ENCODE data around the gene ATG2B.

ATG2B gene

DNA sequence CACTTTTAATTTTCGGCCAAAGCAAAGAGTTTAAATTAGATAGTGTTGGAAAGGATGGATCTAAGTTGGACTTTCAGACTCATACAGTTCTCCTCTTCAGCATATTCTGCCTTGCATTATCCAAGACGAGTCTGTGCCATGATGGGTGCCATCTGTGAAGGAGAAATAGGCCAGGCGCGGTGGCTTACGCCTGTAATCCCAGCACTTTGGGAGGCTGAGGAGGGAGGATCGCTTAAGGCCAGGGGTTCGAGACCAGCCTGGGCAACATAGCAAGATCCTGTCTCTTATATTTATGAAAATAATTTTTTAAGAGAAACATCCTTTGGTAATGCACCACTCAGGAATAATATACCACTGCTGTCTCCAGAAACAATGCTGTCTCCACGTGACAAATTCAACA lies 35.3 kb upstream of the ATG2B start:
- H3K27me3 ChIP-seq (ENCODE audit: control insufficient read depth in 1 of 2, insufficient read depth in 2 of 2, low read length in 2 of 2), result no peaks in the 10 kb centered on the region
- H3K4me3 ChIP-seq (ENCODE audit: low read depth in 1 of 2, low read length in 2 of 2), result no peak overlapping the region
- H3K9ac ChIP-seq (ENCODE audit: low read length), result no peak overlapping the region
- no peaks in the 10 kb centered on the region for H3K36me3 ChIP-seq (ENCODE audit: insufficient read depth, low read length)
- no peak overlapping the region for H3K27ac ChIP-seq (ENCODE audit: low read depth, low read length)
- no peaks in the 10 kb centered on the region for H3K9me3 ChIP-seq (ENCODE audit: low read length)
- H3K4me1 ChIP-seq (ENCODE audit: insufficient read depth, low read length), result no peaks in the 10 kb centered on the region

DNA sequence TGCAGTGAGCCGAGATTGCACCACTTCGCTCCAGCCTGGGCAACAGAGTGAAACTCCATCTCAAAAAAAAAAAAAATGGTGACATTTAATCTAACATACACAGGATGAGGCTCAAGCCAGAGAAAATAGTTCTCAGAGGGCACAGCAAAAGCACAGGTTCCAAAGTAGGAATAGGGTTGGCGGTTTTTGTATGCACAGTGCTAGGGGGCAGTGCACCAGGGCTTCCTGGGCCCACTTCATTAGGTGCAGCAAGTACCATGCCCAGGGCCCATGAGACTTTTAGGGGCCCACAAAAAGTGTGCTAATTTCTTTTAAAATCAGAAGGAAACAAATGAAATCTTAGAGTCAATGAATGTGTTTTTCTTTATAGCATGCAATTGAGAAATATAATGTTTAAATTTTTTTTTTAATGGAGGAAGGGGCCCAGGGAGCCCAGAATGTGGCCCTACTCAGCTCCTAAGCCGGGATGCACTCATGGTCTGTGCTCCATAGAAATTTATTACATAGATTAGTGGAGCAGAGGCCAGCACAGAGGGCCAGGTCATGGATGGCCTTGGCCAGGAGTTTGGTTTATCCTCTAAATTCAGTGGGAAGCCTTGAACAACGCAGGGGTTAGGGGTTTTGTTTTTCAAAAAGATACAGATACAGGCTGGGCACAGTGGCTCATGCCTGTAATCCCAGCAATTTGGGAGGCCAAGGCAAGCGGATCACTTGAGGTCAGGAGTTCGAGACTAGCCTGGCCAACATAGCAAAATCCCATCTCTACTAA lies 31.1 kb upstream of the ATG2B start:
- Histone ChIP-seq H3K4me3 (ENCODE audit: low read depth in 1 of 2, low read length in 2 of 2) (no peak overlapping the region), H3K36me3 (ENCODE audit: insufficient read depth, low read length) (no peaks in the 10 kb centered on the region), H3K27me3 (ENCODE audit: control insufficient read depth in 1 of 2, insufficient read depth in 2 of 2, low read length in 2 of 2) (no peaks in the 10 kb centered on the region), H3K9me3 (ENCODE audit: low read length) (no peaks in the 10 kb centered on the region), H3K27ac (ENCODE audit: low read depth, low read length) (no peak overlapping the region), H3K4me1 (ENCODE audit: insufficient read depth, low read length) (peaks cover 4% of the 10 kb centered on the region), H3K9ac (ENCODE audit: low read length) (no peak overlapping the region)

DNA sequence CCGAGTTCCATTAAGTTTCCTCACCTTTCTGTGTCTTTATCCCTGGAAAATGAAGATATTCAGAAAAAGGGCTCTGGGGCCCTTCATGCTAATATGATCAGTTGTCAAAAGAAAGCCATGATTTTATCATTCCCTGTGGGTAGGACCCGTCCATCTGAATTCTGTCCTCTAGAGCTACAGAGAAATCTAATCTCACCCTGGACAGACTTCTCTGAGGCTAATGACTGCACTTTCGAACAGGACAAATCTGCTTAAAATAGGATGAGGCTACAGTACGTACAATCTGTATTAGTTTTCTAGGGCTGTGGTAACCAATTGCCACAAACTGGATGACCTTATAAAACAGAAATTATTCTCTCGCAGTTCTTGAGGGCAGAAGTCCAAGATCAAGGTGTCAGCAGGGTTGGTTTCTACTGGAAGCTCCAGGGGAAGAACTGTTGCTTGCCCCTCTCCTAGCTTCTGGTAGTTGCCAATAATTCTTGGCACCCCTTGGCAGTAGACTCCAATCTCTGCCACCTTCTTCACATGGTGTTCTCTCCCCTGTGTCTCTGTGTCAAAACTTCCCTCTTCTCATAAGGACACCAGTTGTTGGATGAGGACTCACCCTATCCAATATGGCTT lies 30.0 kb upstream of the ATG2B start:
- no peak overlapping the region for H3K4me3 ChIP-seq (ENCODE audit: low read depth in 1 of 2, low read length in 2 of 2)
- no peak overlapping the region for H3K27ac ChIP-seq (ENCODE audit: low read depth, low read length)
- no peaks in the 10 kb centered on the region for H3K27me3 ChIP-seq (ENCODE audit: control insufficient read depth in 1 of 2, insufficient read depth in 2 of 2, low read length in 2 of 2)
- H3K9me3 ChIP-seq (ENCODE audit: low read length), result no peaks in the 10 kb centered on the region
- H3K36me3 ChIP-seq (ENCODE audit: insufficient read depth, low read length), result no peaks in the 10 kb centered on the region
- H3K9ac ChIP-seq (ENCODE audit: low read length), result no peak overlapping the region
- H3K4me1 ChIP-seq (ENCODE audit: insufficient read depth, low read length), result peaks cover 4% of the 10 kb centered on the region

DNA sequence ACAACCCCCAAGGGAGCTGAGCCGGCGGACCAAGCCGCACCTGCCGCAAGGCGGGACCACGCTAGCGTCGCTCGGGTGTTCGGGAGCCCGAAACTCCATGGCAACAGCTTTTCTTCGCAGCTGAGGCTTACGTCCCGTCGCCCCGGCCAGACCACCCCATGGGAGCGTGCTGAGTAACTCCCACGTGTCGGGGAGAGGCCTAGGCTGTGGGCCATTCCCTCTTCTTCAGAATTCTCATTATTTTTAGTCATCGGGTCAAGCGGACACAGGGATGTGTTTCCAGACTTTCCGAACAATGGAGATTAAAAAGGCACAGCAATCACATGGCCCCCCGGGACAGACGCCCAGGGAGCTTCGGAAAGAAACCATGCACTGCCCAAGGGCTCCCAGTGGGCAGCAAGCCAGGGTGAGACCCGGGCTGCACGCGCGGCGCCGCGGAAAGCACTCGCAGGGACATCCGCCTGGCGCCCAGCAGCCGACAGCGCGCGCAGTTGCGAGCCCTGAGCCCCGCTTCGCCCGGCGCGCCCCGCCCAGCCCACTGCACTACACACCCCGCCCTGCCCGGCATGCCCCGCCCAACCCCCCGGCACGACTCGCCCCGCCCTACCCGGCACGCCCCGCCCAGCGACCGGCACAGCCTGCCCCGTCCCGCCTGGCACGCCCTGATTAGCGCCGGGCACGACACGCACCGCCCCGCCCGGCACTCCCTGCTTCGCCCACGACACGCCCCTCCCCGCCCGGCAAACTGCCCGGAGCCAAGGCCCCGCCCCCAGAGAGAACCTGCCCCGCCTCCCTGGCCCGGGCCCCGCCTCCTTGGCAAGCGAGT lies 28.4 kb upstream of the ATG2B start:
- no peaks in the 10 kb centered on the region for H3K27me3 ChIP-seq (ENCODE audit: control insufficient read depth in 1 of 2, insufficient read depth in 2 of 2, low read length in 2 of 2)
- H3K4me1 ChIP-seq (ENCODE audit: insufficient read depth, low read length), result peaks cover 4% of the 10 kb centered on the region
- peak overlapping the region; percentile 53 for H3K9ac ChIP-seq (ENCODE audit: low read length)
- no peaks in the 10 kb centered on the region for H3K36me3 ChIP-seq (ENCODE audit: insufficient read depth, low read length)
- no peaks in the 10 kb centered on the region for H3K9me3 ChIP-seq (ENCODE audit: low read length)
- H3K4me3 ChIP-seq (ENCODE audit: low read depth in 1 of 2, low read length in 2 of 2), result peak overlapping the region; percentile 86 to 99
- peak overlapping the region; percentile 68 for H3K27ac ChIP-seq (ENCODE audit: low read depth, low read length)

DNA sequence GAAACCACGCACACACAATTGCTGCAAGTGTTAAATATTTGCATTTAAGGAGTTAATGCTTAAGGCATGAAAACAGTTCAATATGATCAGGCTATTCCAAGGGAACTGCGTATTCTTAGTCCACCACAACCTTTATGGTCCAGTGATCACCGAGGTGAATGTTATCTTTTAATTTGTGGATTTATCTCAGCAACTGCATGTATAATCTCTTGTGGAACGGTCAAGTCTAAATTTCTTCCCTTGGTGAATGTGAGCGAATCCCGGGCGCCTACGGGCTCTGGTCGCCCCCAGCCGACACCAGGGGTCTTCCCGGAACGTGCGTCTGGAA lies 27.8 kb upstream of the ATG2B start:
- Histone ChIP-seq H3K4me3 (ENCODE audit: low read depth in 1 of 2, low read length in 2 of 2) (peak overlapping the region; percentile 86 to 99), H3K9me3 (ENCODE audit: low read length) (no peaks in the 10 kb centered on the region), H3K9ac (ENCODE audit: low read length) (peak overlapping the region; percentile 53), H3K36me3 (ENCODE audit: insufficient read depth, low read length) (no peaks in the 10 kb centered on the region), H3K27me3 (ENCODE audit: control insufficient read depth in 1 of 2, insufficient read depth in 2 of 2, low read length in 2 of 2) (no peaks in the 10 kb centered on the region), H3K27ac (ENCODE audit: low read depth, low read length) (no peak overlapping the region), H3K4me1 (ENCODE audit: insufficient read depth, low read length) (peaks cover 4% of the 10 kb centered on the region)

DNA sequence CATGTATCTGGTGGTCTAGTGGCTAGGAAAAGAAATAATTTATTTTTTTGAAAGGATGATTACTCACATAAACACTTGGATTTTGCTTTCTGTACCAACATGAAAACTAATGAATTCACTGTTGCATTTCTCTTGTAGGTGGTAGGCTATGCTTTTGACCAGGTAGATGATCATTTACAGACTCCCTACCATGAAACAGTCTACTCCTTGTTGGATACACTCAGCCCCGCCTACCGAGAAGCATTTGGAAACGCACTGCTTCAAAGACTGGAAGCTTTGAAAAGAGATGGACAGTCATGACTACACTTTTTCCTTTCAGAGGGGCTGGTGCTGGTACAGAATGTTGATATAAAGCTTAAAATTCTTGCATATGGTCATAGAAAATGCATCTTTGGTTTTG lies 22.2 kb upstream of the ATG2B start:
- Histone ChIP-seq H3K9me3 (ENCODE audit: low read length) (no peaks in the 10 kb centered on the region), H3K4me3 (ENCODE audit: low read depth in 1 of 2, low read length in 2 of 2) (no peak overlapping the region), H3K27ac (ENCODE audit: low read depth, low read length) (no peak overlapping the region), H3K36me3 (ENCODE audit: insufficient read depth, low read length) (peaks cover 13% of the 10 kb centered on the region), H3K4me1 (ENCODE audit: insufficient read depth, low read length) (no peaks in the 10 kb centered on the region), H3K9ac (ENCODE audit: low read length) (no peak overlapping the region), H3K27me3 (ENCODE audit: control insufficient read depth in 1 of 2, insufficient read depth in 2 of 2, low read length in 2 of 2) (no peaks in the 10 kb centered on the region)

DNA sequence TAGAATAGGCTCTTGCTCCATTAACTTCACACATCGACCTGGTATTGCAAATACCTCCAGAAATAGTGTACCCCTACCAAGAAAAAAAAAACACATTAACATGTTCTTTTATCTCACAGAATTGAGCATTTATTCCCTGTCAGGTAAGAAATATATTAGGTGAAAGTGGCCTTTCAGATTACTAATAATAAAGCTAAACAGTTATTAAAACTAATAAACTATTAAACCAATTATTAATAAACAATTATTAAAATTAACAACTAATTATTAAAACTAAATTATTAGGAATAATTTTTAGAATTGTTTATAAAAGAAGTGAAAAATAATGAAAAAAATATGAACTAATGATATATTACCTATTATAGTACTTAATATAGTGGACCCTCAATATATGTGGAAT lies 21.6 kb upstream of the ATG2B start:
- H3K4me3 ChIP-seq (ENCODE audit: low read depth in 1 of 2, low read length in 2 of 2), result no peak overlapping the region
- peaks cover 13% of the 10 kb centered on the region for H3K36me3 ChIP-seq (ENCODE audit: insufficient read depth, low read length)
- no peak overlapping the region for H3K27ac ChIP-seq (ENCODE audit: low read depth, low read length)
- H3K27me3 ChIP-seq (ENCODE audit: control insufficient read depth in 1 of 2, insufficient read depth in 2 of 2, low read length in 2 of 2), result no peaks in the 10 kb centered on the region
- H3K9ac ChIP-seq (ENCODE audit: low read length), result no peak overlapping the region
- H3K4me1 ChIP-seq (ENCODE audit: insufficient read depth, low read length), result no peaks in the 10 kb centered on the region
- no peaks in the 10 kb centered on the region for H3K9me3 ChIP-seq (ENCODE audit: low read length)

DNA sequence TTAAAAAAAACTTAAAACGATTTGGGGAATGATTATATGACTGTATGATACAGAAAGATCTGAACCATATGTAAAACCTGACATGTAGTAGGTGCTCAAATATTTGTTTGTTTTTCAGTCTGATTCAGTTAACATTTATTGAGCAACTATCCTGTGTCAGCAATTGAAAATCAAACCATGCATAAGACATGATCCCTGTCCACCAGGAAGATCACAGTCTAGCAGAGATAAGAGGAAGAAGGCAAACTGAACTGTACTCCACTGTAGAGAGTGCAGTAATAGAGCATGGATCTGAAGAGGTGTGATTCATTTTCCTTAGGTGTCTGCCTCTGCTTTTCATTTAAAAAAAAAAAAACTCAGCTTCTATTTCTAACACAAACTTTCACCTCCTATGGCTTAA lies 20.9 kb upstream of the ATG2B start:
- H3K9ac ChIP-seq (ENCODE audit: low read length), result no peak overlapping the region
- no peaks in the 10 kb centered on the region for H3K9me3 ChIP-seq (ENCODE audit: low read length)
- no peaks in the 10 kb centered on the region for H3K27me3 ChIP-seq (ENCODE audit: control insufficient read depth in 1 of 2, insufficient read depth in 2 of 2, low read length in 2 of 2)
- no peak overlapping the region for H3K4me3 ChIP-seq (ENCODE audit: low read depth in 1 of 2, low read length in 2 of 2)
- H3K36me3 ChIP-seq (ENCODE audit: insufficient read depth, low read length), result peaks cover 13% of the 10 kb centered on the region
- H3K27ac ChIP-seq (ENCODE audit: low read depth, low read length), result no peak overlapping the region
- H3K4me1 ChIP-seq (ENCODE audit: insufficient read depth, low read length), result no peaks in the 10 kb centered on the region

DNA sequence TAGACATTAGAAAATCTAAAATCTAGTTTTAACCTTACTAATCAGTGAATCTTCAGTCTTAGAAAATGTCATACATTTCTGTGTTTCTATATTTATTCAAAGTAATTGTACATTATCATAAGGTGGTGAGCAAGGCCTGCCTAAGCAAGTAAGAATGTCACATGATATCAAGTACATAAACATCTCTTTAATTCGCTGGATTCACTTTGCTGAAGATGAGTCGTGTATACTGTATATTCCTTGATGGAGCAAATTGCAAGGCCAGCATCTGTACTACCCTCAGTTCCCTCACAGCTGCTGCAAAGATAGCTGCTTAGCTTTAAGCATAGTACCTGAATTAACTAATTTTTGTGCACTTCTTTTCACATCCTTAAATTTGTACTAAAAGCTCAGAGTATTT lies 20.3 kb upstream of the ATG2B start:
- H3K9me3 ChIP-seq (ENCODE audit: low read length), result no peaks in the 10 kb centered on the region
- no peak overlapping the region for H3K27ac ChIP-seq (ENCODE audit: low read depth, low read length)
- H3K4me3 ChIP-seq (ENCODE audit: low read depth in 1 of 2, low read length in 2 of 2), result no peak overlapping the region
- H3K4me1 ChIP-seq (ENCODE audit: insufficient read depth, low read length), result no peaks in the 10 kb centered on the region
- H3K9ac ChIP-seq (ENCODE audit: low read length), result no peak overlapping the region
- H3K27me3 ChIP-seq (ENCODE audit: control insufficient read depth in 1 of 2, insufficient read depth in 2 of 2, low read length in 2 of 2), result no peaks in the 10 kb centered on the region
- peaks cover 13% of the 10 kb centered on the region for H3K36me3 ChIP-seq (ENCODE audit: insufficient read depth, low read length)

DNA sequence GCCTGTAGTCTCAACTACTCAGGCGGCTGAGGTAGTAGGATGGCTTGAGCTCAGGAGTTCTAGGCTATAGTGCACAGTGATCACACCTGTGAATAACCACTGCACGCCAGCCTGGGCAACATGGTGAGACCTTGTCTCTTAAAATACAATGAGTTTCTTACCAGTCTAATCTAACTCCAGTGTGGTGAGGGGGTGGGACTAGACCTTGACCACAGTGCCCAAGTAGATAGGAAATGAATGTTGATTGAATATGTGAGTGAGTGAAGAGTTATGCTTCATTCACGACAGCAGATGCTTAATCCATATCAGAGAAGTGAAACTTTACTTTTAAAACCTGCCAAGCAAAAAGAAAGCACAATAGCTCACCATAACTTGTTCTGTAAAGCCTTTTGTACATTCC lies 17.6 kb upstream of the ATG2B start:
- no peaks in the 10 kb centered on the region for H3K4me1 ChIP-seq (ENCODE audit: insufficient read depth, low read length)
- no peak overlapping the region for H3K4me3 ChIP-seq (ENCODE audit: low read depth in 1 of 2, low read length in 2 of 2)
- no peaks in the 10 kb centered on the region for H3K27me3 ChIP-seq (ENCODE audit: control insufficient read depth in 1 of 2, insufficient read depth in 2 of 2, low read length in 2 of 2)
- no peak overlapping the region for H3K9ac ChIP-seq (ENCODE audit: low read length)
- no peaks in the 10 kb centered on the region for H3K9me3 ChIP-seq (ENCODE audit: low read length)
- H3K36me3 ChIP-seq (ENCODE audit: insufficient read depth, low read length), result peaks cover 13% of the 10 kb centered on the region
- no peak overlapping the region for H3K27ac ChIP-seq (ENCODE audit: low read depth, low read length)

DNA sequence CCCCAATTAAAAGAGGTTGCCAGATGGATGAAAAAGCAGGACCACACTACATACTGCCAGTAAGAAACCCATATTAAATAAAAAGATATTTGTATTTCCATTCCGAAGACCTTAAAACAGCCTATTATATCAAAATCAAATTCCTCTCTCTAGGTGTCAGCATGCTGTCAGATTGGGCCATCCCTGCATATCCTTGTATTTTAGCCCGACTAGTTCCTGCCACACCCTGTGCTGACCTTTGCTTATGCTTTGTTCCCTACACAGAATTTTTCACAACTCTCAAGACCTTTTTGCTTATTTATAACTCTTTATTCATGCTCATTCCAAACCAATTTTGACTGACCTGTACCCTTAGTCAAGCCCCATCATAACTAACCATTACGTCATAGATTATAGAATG lies 13.0 kb upstream of the ATG2B start:
- Histone ChIP-seq H3K4me3 (ENCODE audit: low read depth in 1 of 2, low read length in 2 of 2) (no peak overlapping the region), H3K9me3 (ENCODE audit: low read length) (no peaks in the 10 kb centered on the region), H3K27me3 (ENCODE audit: control insufficient read depth in 1 of 2, insufficient read depth in 2 of 2, low read length in 2 of 2) (no peaks in the 10 kb centered on the region), H3K9ac (ENCODE audit: low read length) (no peak overlapping the region), H3K27ac (ENCODE audit: low read depth, low read length) (no peak overlapping the region), H3K36me3 (ENCODE audit: insufficient read depth, low read length) (no peaks in the 10 kb centered on the region), H3K4me1 (ENCODE audit: insufficient read depth, low read length) (no peaks in the 10 kb centered on the region)
